Vagina (tissue), 2 donors: ENCODE measurements around the gene APPL2.

Experiments used
- CTCF ChIP-seq, 3 experiments: fragments of 450-650 bp in 2 of 3; fragments of 200-600 bp in 1 of 3; sonication (generic) in 1 of 3; IDR thresholded peaks; one replicate each; pipeline ENCODE4 v1.5.1; 2017 to 2019; ENCODE audit warnings: antibody characterized with exemption in 3 of 3, mild to moderate bottlenecking in 2 of 3, moderate library complexity in 2 of 3
- POLR2A ChIP-seq, 2 donors: fragments of 450-650 bp; IDR thresholded peaks; one replicate each; pipeline ENCODE4 v1.6.1; 2017; ENCODE audit warnings: antibody characterized with exemption in 2 of 2, mild to moderate bottlenecking in 2 of 2, moderate library complexity in 2 of 2

GRCh38 chr12:105194947-105195346 lies 41.0 kb downstream of the APPL2 start:
- TF ChIP-seq CTCF (IDR thresholded peaks at IDR 0.05) = no peak
- TF ChIP-seq POLR2A (IDR thresholded peaks at IDR 0.05) = no peak
